Activated naive CD4-positive, alpha-beta T cell (primary cell): ENCODE measurements around the gene MPP4.
"Not testable (repeated sequence)": the region's sequence is repeated elsewhere in the genome, so short reads cannot be mapped to it uniquely, and the experiment has no call there.

ENCODE experiments used
- DNase-seq, 4 experiments: peaks; one replicate each; lab custom pipeline; 2025; lab: John Stamatoyannopoulos, UW

The MPP4 gene

GRCh38 chr2:201671205-201671604 lies 27.2 kb downstream of the MPP4 start:
- not testable (repeated sequence) for DNase-seq

DNA sequence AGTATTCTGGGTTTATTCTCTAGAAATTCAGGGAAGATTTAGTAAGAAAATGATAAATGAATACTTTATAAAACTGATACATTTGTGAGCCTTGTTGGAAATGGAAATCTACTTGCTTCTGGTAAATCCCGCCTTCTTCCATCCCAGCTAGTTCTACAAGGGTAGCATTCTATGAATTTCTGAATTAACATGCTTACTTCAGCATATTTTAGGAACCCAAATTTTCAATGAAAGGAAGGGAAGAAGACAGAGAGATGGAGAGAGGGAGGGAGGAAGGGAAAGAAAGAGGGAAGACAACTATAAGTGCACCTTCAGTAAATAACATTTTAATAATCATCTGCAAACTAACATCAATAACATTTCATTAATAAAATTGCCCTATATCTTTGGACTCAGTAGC lies 28.6 kb downstream of the MPP4 start:
- DNase-seq, result no peak

DNA sequence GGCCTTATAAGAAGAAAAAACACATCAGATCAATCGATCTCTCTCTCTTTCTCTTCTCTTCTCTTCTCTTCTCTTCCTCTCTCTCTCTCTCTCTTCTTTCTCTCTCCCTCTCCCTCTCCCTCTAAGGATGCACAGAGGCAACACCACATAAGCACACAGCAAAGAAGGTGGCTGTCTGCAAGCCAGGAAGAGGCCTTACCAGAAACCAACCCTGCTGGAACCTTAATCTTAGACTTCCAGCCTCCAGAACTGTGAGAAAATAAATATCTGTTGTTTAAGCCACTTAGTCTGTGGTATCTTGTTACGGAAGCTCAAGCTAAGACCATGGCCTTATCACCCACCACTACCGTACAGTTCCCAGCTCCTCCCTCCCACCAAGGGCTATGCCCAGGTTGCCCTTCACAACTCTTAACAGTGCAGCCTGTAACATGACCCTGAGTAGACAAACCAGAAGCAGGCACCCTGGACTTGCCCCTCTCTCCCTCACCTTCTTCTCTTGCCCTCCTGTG lies 30.0 kb downstream of the MPP4 start:
- DNase-seq, result no peak

GRCh38 chr2:201664334-201664733 lies 34.1 kb downstream of the MPP4 start:
- DNase-seq, result no peak

DNA sequence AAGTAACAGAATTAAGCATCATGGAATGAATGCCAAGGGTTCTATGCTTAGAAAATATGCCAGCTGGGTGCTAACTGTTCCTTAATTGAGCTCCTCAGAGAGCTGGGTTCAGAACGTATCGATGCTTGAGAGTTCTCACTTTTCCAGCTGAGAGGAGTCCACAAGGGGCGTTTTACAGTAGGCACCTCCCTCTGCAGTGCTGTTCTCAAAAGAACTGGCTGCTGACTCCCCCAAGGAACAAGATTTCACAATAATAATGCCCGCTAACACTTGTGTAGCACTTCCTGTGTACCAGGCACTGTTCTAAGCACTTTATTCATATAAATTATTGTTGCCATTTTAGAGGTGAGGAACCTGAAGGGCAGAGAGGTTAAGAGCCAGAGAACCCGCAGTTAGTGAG lies 37.1 kb downstream of the MPP4 start:
- DNase-seq, result no peak

DNA sequence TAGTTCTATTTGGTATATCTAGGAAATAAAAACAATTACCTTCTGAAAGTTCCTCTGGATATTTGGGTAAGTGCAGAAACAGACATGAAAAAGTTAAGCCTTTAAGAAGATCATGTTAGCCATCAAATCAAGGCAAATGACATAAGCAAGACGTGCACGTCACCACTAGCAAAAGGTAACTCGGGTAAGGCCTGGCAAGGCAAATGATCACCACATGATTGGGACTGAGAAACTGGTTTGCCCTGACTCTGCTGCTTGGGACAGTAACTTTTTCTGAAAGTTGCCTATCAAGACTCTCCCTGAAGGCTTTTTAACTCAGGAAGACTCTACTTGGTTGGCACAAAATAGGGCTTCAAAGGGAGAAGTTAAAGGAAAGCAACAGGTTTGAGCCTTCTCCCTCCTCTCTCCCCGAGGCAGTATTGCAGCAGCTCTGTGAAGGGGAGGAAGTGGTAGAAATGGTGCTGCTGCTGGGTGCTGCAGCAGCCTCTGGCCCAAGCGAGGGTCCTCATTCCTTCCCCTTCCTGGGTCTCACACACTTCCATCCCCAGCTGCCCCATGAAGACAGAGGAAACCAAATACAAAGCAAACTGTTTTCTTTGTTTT lies 38.0 kb downstream of the MPP4 start:
- no peak for DNase-seq

DNA sequence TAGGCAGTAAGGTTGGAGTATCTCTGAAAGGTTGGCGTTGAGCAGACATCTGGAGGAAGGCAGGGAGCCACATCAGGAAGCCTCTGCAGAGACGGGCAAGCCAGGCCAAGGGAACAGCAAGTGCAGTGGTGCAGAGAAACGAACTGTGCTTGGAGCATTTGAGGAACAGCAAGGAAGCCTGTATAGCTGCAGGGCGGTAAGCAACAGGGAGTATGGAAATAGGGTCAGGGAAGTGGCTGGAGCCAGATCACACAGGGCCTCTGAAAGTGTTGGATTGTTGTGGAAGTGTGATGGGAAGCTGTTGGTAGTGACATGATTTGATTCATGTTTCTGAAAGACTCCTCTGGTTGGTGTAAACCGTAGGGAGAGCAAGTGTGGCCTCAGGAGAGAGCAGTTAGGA lies 41.7 kb downstream of the MPP4 start:
- DNase-seq, result no peak

DNA sequence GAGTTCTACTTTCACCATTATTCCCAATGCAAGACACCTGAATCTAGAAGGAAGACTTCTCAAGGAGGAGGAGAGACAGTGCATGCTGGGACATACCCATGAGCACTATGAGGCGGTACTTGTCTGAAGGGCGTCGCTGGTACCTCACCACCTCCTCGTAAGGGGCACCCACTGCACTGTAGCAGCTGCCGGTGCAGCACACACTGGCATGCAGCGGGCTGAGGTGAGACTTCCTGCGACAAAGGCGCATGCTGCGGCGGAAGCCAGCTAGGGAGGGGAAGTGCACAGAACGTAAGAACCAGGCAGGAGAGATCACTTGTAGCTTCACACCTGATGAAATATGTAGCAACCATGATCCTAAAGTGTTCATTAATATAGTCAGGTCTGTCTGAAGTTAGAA lies 42.3 kb downstream of the MPP4 start:
- DNase-seq, result no peak

DNA sequence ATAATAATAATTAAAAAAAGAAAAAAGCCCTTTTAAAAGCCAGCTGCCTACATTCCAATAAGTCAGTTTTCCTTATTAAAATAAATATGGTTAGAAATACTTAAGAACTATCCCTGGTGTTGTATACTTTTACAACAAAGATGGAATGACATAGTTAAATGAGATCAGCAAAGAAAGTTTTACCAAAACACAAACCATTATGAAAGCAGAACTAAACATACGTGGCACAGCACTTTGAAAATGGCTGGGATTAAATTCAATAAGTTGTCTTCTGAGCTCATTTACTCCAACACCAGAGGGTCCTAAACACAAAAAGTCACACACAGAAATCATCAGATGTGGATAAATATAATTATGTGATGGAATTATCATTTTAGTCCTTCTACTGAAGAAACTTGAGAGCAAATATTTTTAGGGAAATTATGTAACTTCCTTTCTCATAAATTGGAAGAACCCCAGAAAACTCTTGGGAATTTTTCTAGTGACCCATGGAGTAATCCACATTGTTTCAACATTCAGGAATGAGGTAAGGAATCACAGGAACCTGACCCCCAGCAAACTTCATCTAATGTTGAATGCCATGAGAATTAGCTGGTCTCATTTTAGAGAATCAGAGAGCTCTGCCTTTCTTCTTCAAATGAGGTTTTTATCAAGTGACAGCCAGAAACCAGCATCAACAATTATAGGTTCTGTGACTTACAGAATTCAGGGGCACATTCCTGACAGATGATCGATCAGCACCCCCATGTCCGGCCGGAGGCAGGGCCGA lies 43.6 kb downstream of the MPP4 start:
- DNase-seq, result no peak

GRCh38 chr2:201653221-201653620 lies 45.2 kb downstream of the MPP4 start:
- DNase-seq, result no peak

- DNase-seq, result no peak
These were observed 49.0 kb downstream of the MPP4 start for GRCh38 chr2:201649442-201649841.

DNA sequence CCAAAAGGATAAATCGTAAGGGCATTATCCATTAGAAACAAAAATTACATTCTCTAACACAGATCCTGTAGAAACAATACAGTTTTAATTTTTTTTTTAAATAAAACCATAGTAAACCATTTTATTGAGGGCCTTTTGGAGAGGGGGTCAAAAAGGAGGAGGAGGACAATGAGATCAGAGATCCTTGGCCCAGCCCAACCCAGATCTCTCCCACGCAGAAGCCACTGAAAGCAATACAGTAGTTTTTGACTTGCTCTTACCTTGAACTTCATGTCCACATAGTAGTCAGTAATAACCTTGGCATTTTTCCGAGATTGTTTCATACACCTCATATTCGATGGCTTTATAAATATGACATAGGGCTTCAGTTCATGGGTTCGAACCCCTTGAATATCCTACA lies 51.0 kb downstream of the MPP4 start:
- DNase-seq, result no peak

DNA sequence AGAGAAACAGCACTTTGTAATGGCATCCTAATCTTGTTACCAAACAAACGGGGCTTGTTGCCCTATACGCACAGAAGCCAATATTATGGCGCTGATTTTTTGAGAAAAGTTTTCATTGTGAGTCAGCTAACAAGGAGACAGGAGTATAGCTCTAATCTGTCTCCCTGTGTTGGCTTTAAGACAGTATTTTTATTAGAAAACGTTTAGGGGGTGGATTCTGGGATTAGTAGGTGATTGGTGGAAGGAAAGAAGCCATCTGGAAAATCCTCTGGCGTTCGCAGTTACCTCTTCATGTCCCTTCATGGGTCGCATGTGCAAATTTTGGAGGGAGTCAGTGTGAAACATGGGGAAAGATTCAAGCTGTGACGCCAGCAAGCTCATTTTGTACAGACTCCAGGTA lies 54.4 kb downstream of the MPP4 start:
- no peak for DNase-seq

DNA sequence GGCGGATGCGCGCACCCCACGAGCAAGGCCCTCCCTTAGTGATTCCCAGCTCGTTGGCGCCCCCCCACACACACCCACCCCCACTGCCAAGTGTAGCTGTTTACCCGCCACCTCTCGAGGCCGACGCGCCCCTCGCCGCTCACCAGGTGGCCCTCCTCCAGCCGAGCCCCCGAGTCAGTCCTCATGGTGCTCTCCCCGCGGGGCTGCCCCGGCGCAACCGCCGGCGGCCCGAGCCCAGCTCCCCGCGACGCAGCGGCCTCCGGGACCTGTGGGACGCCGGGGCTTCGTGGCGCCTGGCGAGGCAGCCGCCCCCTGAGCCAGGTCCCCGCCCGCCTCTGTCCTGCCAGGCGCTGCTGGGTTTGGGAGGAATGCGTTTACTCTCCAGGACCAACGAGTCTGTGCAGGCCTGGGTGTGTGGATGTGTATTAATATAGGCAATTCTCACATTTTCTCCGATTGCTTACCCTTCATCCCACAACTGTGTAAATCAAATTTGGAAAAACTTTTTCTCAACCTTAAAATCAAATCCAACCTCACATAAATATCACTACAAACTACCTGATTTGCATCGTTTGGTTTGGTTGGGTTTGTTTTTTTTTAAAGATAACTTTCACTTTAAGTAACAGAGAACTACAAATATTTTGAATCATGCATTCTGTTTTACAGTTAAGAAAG lies 55.1 kb downstream of the MPP4 start, which contains the start of gene TMEM237:
TSS of gene TMEM237 (minus strand) at position 288 of the 675 bp plus-strand sequence. CDS start at position 185, 103 bp downstream.
- DNase-seq, result peak in 1 of 4 experiments; percentile 13

- DNase-seq, result peak; percentile 59 to 77 (median 73)
These were observed 55.7 kb downstream of the MPP4 start for GRCh38 chr2:201642579-201643215.

- DNase-seq, result no peak
These were observed 56.3 kb downstream of the MPP4 start for GRCh38 chr2:201642086-201642578.

DNA sequence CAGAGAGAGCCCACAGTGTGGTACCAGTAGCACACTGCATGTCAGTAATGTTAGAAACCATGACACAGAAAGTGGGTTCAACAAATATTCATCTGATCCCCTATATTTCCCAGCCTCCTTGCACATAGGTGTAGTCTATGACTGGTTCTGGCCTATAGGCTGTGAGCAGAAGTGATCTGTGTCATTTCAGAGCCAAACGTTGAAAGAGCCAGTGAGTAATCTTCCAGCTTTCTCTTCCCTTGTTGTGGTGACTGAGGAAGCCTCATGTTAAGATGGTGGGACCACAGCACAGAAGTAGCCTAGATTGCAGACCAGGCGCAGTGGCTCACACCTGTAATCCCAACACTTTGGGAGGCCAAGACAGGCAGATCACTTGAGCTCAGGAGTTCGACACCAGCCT lies 59.2 kb downstream of the MPP4 start:
- no peak for DNase-seq

- no peak for DNase-seq
These were observed 60.1 kb downstream of the MPP4 start for GRCh38 chr2:201638326-201638725.

GRCh38 chr2:201633661-201634249 lies 64.7 kb downstream of the MPP4 start:
- DNase-seq, result no peak

- DNase-seq, result no peak
These were observed 67.4 kb downstream of the MPP4 start for GRCh38 chr2:201631041-201631440.

GRCh38 chr2:201630577-201630976 lies 67.9 kb downstream of the MPP4 start:
- DNase-seq, result no peak

DNA sequence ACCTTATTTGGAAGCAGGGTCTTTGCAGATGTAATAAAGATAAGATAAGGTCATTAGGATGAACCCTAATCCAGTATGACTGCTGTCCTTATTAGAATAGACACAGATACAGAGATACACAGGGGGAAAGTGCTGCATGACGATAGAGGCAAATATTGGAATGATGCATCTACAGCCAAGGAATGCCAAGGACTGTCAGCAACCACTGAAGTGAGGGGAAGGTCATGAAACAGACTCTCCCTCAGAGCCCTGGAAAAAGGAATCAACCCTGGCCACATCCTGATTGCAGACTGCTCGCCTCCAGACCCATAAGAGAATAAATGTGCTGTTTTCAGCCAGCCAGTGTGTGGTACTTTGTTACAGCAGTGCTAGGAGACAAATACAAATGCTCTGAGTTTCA lies 69.9 kb downstream of the MPP4 start:
- no peak for DNase-seq
